Stimulated activated CD4-positive, alpha-beta T cell treated with anti-CD3 and anti-CD28 coated beads, Interleukin-15, amount 100 ng/mL, for 24 hours (primary cell): ENCODE results near the gene FABP6.
"Not testable (repeated sequence)": the region's sequence is repeated elsewhere in the genome, so short reads cannot be mapped to it uniquely, and the experiment has no call there.

Source experiments
- DNase-seq: peaks from one replicate; pipeline ENCODE4 v3.0.0-alpha.2; 2020

Gene FABP6, protein sequence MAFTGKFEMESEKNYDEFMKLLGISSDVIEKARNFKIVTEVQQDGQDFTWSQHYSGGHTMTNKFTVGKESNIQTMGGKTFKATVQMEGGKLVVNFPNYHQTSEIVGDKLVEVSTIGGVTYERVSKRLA

DNA sequence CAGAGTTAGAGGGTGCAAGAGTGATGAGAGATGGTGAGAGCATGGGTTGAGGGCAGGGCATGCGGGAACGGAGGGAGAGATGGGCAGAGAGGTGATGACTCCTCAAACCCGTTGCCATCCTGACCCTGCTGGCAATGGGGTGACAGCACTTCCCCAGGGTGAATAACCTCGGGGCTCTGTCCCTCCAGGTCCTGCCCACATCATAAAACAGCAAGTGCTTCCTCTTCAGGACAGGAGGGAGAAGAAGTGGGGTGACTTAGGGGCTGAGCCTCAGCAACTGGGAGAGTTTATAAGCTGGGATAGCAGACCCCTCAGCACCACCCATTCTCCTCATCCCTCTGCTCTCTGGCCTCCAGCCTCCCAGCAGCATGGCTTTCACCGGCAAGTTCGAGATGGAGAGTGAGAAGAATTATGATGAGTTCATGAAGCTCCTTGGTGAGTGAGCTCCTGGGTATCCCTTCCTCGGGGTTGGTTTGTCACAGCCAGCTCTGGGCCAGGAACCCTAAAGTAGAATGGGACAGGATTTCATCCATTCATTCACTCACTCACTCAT, at the start of gene FABP6:
Gene FABP6, plus strand, starts transcription at position 317 of the 553 bp plus-strand sequence. Its CDS starts 52 bp downstream, at position 369.
- no peak for DNase-seq

DNA sequence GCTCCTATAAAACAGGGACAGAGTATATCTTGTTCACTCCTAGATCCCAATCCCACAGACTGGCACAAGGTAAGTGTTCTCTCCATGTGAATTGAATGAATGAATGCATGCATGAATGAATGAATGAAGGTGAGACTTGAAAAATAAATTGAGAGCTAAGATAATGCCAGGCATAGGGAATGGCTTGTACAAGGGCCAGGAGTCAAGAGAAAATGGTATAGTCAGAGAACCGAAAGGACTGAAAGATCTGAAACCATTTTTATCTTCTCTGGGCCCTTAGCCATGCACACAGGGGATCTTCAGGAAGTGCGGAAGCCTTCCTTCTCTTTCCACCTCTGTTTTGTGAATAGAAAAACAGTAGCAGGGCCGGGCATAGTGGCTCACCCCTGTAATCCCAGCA, 48.4 kb upstream of the FABP6 start:
- DNase-seq = no peak

DNA sequence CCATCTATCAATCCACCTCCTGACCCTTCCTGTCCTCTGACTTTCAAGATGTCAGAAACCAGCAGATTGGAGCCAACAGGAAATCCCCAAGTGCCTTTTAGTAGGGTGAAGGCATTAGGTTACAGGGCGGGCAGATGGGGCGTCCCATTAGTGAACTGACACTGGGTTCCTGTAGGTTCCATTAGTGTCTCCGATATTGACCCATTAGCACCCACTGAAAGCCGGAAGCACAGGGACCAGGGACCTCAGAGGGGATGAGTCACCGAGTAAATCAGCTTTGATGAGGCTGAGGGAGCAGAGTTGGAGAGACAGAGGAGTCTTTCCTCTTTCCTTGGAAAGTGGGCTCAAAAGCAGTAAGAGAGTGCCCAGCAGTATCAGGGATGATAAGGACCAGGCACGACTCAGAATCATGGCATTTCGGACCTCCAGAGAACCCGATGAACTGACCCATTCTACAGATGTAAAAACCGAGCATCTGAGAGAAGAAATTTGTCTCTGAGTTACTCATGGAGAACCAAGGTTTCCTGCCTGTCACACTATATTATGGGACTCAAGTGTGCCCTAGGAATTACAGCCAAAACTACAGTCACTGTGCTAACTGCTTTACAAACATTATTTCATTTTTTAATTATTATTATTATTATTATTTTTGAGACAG, 47.2 kb upstream of the FABP6 start:
- no peak for DNase-seq

DNA sequence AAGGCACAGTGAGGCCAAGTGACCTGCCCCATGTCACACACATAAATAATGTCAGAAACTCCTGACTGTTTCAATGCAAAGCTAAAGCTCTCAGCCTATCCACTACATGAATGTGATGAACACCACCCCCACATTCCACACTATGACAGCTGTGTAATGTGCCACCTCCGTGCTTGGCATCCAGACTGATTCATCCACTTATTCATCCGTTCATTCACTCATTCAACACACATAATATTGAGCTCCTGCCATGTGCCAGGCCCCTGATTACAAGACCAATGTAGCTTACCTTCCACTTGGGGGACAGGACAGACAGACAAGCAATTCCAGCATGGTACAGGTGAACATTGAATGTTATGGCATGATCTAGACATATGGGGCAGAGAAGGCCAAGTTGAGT, 46.2 kb upstream of the FABP6 start:
- DNase-seq = no peak

DNA sequence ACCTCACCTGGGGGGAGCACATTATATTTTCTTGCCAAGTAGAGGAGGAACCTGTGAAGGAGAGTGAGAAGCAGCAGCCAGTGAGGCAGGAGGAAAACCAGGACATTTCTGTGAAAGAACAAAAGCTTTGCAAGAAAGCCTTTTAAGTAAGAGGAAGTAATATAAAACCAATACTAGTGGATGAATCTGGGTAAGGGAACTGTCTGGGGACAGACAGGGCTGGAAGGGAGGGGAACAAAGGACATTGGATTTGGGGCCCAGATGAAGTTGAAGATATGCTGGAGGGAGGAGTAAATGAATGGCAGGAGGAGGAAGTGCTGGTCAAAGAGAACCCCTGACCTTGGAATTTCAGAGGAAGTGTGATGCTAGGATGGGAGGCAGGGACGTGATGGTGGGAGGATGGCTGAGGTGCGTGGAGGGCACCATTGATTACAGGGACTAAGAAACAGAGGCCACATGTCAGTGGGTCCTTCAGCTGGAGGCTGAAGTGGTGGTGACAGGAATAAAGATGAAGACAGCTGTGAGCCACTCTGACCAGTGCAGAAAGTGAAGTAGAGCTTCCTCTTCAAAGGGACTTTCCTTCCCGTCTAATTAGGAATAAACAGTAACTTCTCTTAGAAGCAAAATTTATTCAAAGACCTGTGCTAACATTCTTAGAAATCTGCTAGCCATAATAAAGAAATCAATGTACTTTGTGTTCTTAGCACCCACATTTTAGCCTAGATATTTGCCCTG, 43.5 kb upstream of the FABP6 start:
- no peak for DNase-seq

DNA sequence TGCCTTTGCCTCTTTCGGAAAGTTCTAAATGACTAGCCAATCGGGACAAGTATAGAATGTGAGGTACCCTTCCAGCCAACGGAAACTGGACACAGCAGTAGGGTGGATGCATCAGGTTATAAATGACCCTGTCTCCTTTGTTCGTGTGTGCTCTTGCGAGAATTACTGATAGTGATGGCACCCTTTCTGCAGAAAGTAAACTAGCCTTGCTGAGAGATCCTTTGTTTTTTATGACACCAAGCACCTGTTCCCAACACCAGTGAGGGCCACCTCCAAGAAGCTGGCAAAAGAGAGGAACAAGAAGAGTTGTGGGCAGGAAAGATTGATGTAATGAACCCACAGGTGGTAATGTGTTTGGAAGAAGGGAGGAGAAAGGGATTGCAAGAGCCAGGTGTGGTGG, 42.8 kb upstream of the FABP6 start:
- DNase-seq = no peak

DNA sequence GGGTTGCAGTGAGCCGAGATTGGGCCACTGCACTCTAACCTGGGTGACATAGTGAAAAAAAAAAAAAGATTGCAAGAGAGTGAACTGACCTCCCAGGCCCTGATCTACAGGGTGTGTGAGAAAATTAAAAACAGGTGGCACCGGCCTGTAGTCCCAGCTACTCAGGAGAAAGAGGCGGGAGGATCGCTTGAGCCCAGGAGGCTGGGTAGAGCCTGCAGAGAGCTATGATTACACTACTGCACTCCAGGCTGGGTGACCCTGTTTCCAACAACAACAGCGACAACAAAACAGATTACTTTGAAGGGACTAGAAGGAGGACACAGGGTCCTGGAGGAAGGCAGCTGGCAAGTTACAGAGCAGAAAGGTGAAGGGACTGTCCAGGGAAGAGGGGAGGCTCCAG, 42.2 kb upstream of the FABP6 start:
- no peak for DNase-seq

DNA sequence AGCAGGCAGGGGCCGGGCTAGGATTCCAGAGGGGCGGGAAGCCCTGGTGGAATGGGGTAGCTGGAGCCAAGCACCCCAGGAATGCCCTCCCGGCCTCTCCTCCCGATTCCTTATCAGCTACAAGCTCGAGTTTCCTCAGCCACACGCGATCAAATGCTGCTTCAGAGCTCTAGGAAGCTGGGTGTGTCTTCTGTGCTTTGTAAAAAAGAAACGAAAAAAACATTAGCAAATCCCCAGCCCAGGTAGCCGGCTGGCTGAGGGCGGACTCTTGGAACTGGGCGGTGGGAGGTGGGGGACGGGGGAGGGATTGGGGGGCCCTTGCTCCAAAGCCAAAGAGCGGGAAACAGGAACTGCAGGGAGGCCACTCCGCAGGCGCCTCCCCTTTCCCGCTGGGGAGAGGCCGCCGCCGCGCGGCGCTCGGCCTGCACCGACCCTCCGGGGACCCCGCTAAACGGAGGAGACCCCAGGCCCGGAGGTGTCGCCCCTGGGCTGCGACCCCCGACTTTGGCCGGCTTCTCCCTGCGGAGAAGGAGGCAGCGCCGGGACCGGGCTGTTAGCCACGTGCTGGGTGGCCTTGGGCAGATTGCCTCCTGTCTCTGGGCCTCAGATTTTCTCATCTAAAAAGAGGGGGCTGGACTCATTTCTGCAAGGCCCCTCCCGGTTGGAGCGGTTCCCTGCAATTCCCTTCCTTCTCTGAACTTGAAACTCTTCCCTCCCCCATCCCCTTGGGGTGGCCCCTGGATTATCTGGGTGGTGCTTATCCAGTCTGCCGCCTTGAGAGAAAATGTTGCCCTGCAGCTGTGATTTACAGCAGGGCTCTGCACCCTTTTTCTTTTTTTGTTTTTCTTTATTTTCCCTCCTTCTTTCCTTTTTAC, 40.9 kb upstream of the FABP6 start:
- DNase-seq = peak; percentile 4

DNA sequence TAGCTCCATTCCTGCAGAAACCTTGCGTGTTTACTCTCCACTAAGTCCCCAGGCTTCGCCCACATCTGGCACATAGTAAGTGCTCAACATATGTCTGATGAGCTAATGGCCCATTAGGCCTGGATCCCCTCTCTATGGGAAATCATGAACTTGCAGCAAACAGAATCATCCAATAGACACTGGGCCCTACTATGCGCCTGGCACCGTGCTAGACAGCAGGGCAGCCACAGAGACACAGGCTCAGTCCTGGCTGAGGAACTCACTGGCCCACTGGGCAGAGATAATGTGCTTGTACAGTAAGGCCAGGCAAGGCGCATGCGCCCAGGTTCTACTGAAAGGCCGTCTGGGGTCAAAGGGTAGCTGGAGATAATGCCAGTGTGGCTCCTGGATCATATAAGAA, 36.9 kb upstream of the FABP6 start:
- no peak for DNase-seq

DNA sequence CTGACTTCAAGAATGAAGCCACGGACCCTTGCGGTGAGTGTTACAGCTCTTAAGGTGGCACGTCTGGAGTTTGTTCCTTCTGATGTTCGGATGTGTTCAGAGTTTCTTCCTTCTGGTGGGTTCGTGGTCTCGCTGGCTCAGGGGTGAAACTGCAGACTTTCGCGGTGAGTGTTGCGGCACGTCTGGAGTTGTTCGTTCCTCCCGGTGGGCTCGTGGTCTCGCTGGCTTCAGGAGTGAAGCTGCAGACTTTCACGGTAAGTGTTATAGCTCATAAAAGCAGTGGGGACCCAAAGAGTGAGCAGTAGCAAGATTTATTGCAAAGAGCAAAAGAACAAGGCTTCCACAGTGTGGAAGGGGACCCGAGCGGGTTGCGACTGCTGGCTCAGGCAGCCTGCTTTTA, 36.2 kb upstream of the FABP6 start:
- not testable (repeated sequence) for DNase-seq

DNA sequence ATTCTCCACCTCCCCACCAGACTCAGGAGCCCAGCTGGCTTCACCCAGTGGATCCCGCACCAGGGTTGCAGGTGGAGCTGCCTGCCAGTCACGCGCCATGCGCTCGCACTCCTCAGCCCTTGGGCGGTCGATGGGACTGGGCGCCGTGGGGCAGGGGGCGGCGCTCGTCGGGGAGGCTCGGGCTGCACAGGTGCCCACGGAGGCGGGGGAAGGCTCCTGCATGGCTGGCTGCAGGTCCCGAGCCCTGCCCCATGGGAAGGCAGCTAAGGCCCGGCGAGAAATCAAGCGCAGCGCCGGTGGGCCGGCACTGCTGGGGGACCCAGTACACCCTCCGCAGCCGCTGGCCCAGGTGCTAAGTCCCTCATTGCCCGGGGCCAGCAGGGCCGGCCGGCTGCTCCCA, 35.5 kb upstream of the FABP6 start:
- not testable (repeated sequence) for DNase-seq

DNA sequence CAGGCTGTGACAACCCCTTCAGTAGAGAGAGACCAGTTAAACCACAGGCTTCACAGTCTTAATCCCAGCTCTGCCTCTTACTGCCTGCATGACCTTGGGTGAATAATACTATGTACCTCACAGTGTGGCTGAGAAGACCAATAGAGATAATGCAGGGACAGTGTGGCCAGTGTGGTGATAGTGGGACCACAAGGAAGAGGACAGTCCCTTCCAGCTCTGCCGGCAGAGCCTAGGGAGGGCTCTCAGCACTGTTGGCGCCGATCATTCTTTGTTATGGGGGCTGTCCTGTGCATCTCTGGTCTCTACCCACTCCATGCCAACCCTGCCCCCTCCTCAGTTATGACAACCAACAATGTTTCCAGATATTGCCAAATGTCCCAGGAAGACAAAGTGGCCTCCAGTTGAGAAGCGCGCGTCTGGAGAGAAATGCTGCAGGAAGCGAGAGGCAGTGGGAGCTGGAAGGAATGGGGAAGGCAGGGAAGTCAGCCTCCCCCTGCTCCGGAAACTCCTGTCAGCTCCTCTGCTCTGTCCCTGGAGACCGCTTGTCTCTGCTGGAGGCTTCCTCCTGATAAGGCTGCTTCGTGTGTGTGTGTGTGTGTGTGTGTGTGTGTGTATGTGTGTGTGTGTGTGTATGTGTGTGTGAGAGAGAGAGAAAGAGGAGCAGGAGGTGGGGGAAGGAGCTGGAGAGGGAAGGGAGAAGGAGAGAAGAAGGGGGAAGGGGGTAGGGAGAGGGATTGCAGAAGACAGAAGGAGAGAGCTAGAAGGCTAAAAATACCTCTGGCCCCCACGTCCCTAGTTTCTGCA, 31.8 kb upstream of the FABP6 start:
- DNase-seq = no peak

DNA sequence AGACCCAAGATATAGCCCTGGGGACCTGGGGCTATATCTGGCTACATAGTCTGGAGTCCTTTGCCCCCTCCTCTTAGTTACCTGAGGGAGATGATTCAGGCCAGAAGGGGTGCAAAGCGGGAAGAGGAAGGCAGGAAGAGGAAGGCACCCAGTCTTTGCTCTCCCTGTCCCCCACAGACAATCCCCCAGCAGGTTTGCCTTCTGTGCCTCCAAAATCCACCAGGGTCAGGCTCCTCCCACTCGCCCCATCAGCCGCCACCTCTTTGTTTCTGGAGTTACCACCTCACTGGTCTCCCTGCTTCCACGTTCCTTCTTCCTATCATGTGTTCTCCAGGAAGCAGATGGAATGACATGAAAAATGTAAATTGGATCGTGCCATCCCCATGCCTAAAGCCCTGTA, 31.2 kb upstream of the FABP6 start:
- DNase-seq = no peak

DNA sequence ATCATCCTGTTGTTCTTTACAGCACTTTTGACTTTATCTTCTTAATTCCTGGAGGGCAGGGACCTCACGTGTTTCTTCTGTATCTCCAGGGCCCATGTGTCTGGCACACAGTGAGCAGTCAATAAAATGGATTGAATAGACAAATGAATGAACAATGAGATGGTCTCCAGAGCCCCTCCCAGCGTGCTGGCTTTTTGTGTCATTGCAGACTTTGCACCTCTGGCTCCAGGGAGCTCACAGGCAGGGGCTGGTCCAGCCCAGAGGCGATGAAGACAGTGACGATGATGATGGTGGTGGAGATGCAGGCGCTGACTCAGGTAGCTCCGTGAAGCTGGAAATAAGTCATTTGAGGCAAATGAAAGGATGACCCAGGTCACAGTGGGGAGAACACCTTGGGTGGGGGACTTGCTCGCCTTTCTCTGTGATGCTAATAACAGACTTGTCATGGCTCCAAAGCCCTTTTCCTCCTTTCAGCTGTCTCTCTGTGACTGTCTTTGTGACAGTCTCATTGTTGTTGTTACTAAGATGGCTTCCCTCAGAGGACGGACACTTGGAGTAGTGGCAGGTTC, 30.4 kb upstream of the FABP6 start:
- no peak for DNase-seq

DNA sequence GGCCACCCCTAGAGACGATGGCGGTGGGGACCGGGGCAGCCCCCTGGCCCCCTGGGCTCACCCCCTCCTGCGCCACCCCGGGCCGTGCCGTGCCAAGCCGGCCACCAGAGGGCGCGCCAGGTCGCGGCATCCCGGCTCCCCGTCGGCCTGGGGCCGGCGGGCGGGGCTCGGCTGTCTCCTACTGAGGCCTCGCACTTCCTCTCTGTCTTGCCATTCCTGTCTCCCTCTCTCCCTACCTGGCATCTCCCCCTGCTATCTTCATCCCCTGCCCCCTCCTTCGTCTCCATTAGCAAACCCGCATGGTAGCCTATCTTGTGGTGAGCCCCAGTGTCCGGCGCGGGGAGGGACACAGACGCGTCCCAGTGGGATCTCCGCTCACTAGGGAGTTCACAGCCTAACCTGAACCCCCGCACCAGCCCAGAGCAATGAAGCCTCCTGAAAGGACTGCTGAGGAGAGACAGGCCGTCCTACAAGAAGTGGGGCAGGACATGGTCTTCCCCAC, 29.8 kb upstream of the FABP6 start:
- DNase-seq = peak; percentile 83

DNA sequence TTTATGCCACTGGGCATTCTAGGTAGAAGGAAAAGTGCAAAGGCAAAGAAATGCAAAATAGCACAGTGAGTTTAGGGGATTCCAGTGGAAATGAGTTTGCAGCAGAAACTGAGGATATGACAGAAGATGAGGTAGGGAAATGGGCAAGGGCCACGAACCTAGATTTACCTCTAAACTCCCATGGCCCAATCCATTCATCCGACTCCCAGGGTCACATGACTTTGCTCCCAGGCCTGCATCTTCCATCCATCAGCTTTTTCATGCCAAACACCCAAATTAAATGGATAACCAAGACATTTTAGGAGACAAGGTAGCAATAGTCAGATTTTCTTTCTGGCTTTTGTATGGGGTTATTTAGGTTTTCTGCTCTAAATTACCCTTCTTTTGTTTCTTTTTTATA, 22.2 kb upstream of the FABP6 start:
- DNase-seq = no peak

DNA sequence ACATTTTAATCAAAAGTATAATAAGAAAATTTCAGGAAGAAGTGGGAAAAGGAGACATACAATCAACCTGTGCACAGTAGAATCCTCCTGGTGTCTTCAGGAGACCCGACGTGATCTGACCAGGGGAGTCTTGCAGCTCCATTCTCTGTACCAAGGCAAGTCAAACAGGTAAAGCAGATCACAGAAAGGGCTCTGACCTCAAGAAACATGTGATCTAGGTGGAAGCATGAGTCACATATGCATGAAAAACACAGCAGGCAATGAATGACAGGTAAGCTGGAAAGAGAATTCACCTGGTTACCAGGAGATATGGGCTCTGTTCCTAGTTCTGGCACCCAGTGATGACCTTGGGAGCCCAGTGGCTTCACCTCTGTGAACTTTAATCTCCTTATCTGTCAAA, 19.4 kb upstream of the FABP6 start:
- no peak for DNase-seq

DNA sequence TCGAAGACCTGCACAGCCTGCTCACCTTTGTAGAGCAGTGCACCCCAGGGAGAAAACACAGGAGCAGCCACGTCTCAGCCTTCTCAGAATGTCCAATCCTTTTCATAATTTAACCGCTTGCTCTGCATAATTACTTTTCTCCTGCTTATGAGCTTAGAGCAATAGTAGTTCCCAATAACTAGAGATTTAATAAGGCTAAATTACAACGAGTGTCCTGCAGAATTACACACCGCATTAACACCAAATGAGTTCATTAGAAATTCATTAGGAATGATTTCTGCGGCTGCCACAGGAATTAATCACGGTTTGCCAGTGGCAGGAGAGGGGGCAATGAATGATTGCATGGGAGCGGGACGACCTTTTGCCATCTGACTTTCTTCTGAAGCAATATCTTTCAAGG, 18.7 kb upstream of the FABP6 start:
- no peak for DNase-seq

DNA sequence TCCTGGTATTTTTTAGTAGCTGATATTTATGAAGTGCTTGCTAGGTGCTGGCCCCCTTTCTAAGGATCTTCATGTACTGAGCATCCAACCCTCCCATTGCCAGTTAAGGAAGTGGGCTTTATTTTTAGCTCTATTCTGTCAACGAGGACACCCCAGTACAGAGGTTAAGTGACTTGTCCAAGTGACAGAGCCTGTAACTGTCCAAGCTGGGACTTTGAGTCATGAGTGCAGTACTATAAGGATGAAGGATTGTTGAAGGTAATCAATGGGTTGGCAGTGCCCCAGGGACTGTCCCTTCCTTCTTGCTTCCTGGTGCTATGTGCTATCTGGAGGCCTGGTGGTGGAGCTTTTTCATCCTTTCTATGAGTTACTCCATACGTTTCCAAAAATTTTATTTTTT, 18.0 kb upstream of the FABP6 start:
- DNase-seq = no peak

DNA sequence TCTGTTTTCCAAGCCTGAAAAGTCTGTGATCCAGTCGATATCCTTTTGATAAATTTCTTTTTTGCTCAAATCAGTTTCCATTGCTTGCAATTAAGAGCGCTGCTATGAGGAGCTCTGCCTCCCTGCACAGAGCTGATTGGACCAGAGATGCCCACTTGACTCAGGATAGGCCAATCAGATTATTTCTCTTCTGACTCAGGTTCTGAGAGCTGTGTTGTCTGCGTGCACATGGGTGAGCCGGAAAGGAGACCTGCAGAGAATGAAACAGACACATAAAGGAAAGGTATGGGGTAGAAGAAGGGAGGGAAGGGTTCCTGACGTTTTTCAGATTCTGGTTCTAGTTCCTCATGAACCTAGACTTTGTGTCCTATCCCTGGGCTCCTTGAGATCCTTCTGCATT, 15.8 kb upstream of the FABP6 start:
- DNase-seq = no peak

DNA sequence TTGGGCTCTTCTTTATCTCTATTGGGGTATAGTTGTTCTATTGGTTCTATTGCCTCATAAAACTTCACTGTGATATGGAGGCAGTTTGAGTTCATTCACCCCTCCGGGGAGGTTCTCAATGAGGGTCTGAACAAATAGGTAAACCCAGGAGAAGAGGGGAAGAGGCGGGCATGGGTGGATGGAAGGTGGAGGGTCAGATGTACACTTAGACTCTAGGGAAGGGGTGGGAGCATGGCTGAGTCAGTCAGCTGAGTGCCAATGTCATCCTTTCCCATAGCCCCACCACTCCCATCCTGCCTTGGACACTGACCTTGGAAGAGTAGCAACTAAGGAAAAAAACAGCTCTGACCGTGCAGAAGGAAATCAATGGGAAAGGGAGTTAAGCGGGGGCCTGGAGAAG, 9.9 kb upstream of the FABP6 start:
- DNase-seq = no peak

DNA sequence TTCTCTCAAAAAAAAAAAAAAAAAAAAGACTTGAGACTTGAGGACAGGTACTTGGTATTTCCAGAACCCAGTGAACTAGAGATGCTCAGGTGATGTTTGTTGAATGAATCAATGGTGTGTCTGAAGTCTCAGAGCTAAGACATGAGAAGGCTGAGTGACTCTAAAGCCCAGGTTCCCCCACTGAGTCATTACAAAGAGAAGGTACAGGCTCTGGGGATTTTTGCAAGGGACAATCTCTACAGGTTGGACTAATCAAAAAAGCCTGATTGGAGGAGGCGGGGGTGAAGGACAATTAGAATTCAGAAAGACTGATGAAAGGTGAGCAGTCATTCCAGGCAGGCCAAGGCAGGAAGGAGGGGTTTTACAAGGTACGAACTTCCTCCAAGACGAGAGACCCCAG, 8.2 kb upstream of the FABP6 start:
- DNase-seq = no peak
